GM12878 (cell line): ENCODE results near the gene PRSS57. TPM values are rescaled to one million over a fixed set of nuclear protein-coding genes. Genes with fewer than 3 reads are reported as not detected.

Experiments used
- BACH1 ChIP-seq: fragments of 450-650 bp; IDR thresholded peaks from 2 replicates; pipeline ENCODE4 v1.6.1; 2017; ENCODE audit warnings: mild to moderate bottlenecking, borderline replicate concordance
- CHD1 ChIP-seq: IDR thresholded peaks from 2 replicates; pipeline ENCODE4 v1.6.1; 2012; ENCODE audit warnings: low read depth, low read length, improper control_type of control experiment
- E2F8 ChIP-seq: fragments of 450-650 bp; IDR thresholded peaks from 2 replicates; pipeline ENCODE4 v1.6.1; 2018; ENCODE audit warnings: mild to moderate bottlenecking, low read depth, moderate library complexity; ENCODE audit not compliant: partially characterized antibody
- EZH2 ChIP-seq: IDR thresholded peaks from 2 replicates; pipeline ENCODE4 v1.6.1; 2012; ENCODE audit warnings: low read depth, mild to moderate bottlenecking, control low read depth, inconsistent platforms, low read length, borderline replicate concordance; ENCODE audit not compliant: control insufficient read depth
- FOXM1 ChIP-seq: IDR thresholded peaks from 2 replicates; pipeline ENCODE4 v1.6.1; 2012; ENCODE audit warnings: low read depth, mild to moderate bottlenecking, inconsistent platforms, low read length, moderate library complexity
- JUNB ChIP-seq: IDR thresholded peaks from 2 replicates; pipeline ENCODE4 v1.6.1; 2016; ENCODE audit warnings: antibody characterized with exemption, mild to moderate bottlenecking
- MEF2B ChIP-seq: fragments of 450-650 bp; IDR thresholded peaks from 2 replicates; pipeline ENCODE4 v1.6.1; 2018; ENCODE audit warnings: mild to moderate bottlenecking, moderate library complexity; ENCODE audit not compliant: partially characterized antibody, poor library complexity, severe bottlenecking
- NR2F1 ChIP-seq: fragments of 450-650 bp; conservative IDR thresholded peaks from 2 replicates; pipeline ENCODE4 v1.6.1; 2017; ENCODE audit warnings: mild to moderate bottlenecking
- PBX3 ChIP-seq: IDR thresholded peaks from 2 replicates; pipeline ENCODE4 v1.6.1; 2011; ENCODE audit warnings: mild to moderate bottlenecking, low read depth, low read length, moderate library complexity; ENCODE audit not compliant: insufficient replicate concordance
- PML ChIP-seq: IDR thresholded peaks from 2 replicates; pipeline ENCODE4 v1.6.1; 2012; ENCODE audit warnings: low read length, inconsistent platforms
- POU2F2 ChIP-seq: IDR thresholded peaks from 3 replicates; pipeline ENCODE4 v1.6.1; 2011; ENCODE audit warnings: low read depth, mild to moderate bottlenecking, low read length, borderline replicate concordance
- RB1 ChIP-seq: fragments of 450-650 bp; formaldehyde crosslinking; IDR thresholded peaks from 2 replicates; pipeline ENCODE4 v1.6.1; 2017; ENCODE audit warnings: mild to moderate bottlenecking, borderline replicate concordance
- SMC3 ChIP-seq: IDR thresholded peaks from 2 replicates; pipeline ENCODE4 v1.6.1; 2011; ENCODE audit warnings: low read length, improper control_type of control experiment, borderline replicate concordance
- SPI1 ChIP-seq: IDR thresholded peaks from 2 replicates; pipeline ENCODE4 v1.6.1; 2011; ENCODE audit warnings: low read depth, mild to moderate bottlenecking, low read length, moderate library complexity, borderline replicate concordance; ENCODE audit not compliant: insufficient read depth
- ZBTB40 ChIP-seq: fragments of 450-650 bp; IDR thresholded peaks from 2 replicates; pipeline ENCODE4 v1.6.1; 2016; ENCODE audit warnings: mild to moderate bottlenecking, moderate library complexity, borderline replicate concordance
- ZNF592 ChIP-seq: fragments of 450-650 bp; IDR thresholded peaks from 2 replicates; pipeline ENCODE4 v1.6.1; 2017; ENCODE audit warnings: mild to moderate bottlenecking, moderate library complexity
- polyA plus RNA-seq, 11 experiments: library from polyadenylated mRNA; depleted of rRNA in 4 of 11; unstranded in 6 of 11; stranded (reverse) in 5 of 11; fragments of >200 nt; fragmentation: Nextera tagmentation in 4 of 11; fragmentation: Illumina TruSeq in 1 of 11; extraction: Ambion mirVana in 4 of 11; extraction: Trizol in 1 of 11; gene quantifications; 1 replicate in 1 of 11; 2 replicates in 10 of 11; pipeline versions ENCODE4 v1.2.1 to v1.2.3, GENCODE V29; 2011 to 2016; ENCODE audit warnings: inconsistent platforms in 2 of 11, missing spikeins in 2 of 11, low read depth in 1 of 11
- total RNA-seq, 4 experiments: library from RNA; depleted of rRNA in 3 of 4; stranded (reverse); fragments of >200 nt in 3 of 4; fragmentation: Illumina TruSeq in 1 of 4; extraction: Trizol in 1 of 4; gene quantifications; 2 replicates each; pipeline versions ENCODE4 v1.2.1 to v1.2.3, GENCODE V29; 2013 to 2021

The PRSS57 gene
- total and polyA plus RNA-seq, 10 of the 15 experiments (the other 5 are each of a cell fraction or from before 2014, with no cell fraction given): not detected

- no peak for TF ChIP-seq PBX3
- peak; percentile 64; the same call in 1 of the 2 replicates for TF ChIP-seq ZNF592
- TF ChIP-seq ZBTB40: no peak
- no peak for TF ChIP-seq PML
- no peak for TF ChIP-seq MEF2B
- TF ChIP-seq POU2F2: peak; percentile 35; the same call in 1 of the 3 replicates
- TF ChIP-seq E2F8: no peak
- TF ChIP-seq NR2F1: 0 out of 2 replicates have a peak, but pooled peaks have one; percentile 15
- TF ChIP-seq JUNB: no peak
- TF ChIP-seq FOXM1: no peak
- TF ChIP-seq CHD1: 0 out of 2 replicates have a peak, but pooled peaks have one; percentile 24
- TF ChIP-seq BACH1: peak; percentile 95; the same call in 1 of the 2 replicates
- no peak for TF ChIP-seq EZH2
- TF ChIP-seq SMC3: peak; percentile 10; the same call in 1 of the 2 replicates
- no peak; the same call in 1 of the 2 replicates for TF ChIP-seq RB1
- TF ChIP-seq SPI1: no peak
These were observed 14.8 kb downstream of the PRSS57 start (continued) for GRCh38 chr19:680287-681028.
